ENCODE measurements around the gene C9orf50. TPM values are rescaled to one million over a fixed set of nuclear protein-coding genes. Genes with fewer than 3 reads are reported as not detected.

The C9orf50 gene
- total RNA-seq, 4 donors from 2014 or later, result not detected

GRCh38 chr9:129661029-129661428 is 40.1 kb upstream of the C9orf50 start:
- 59 to 73% methylated on average over 2 of the region's 2 CpGs for WGBS, 2 donors
- no peak overlapping the region for H3K4me3 ChIP-seq
- no peaks in the 10 kb centered on the region for H3K36me3 ChIP-seq
- no peaks in the 10 kb centered on the region for H3K9me3 ChIP-seq
- no peak overlapping the region for H3K27ac ChIP-seq
- intact Hi-C loops (cut with DNase I), result no loop called here
- H3K4me1 ChIP-seq, result peaks cover 0 to 22% (median 2%) of the 10 kb centered on the region in 3 donors
- TF ChIP-seq POLR2A (IDR thresholded peaks at IDR 0.05) (no peak), CTCF (IDR thresholded peaks at IDR 0.05) (no peak)
- peaks cover 0 to 22% (median 0%) of the 10 kb centered on the region in 4 donors for H3K27me3 ChIP-seq
- no peak for DNase-seq

GRCh38 chr9:129656795-129657390 is 36.0 kb upstream of the C9orf50 start:
- intact Hi-C loops (cut with DNase I), result no loop called here
- WGBS, 2 donors, result 38 to 66% methylated on average over 4 to 10 of the region's 12 CpGs
- Histone ChIP-seq H3K27me3 (no peaks in the 10 kb centered on the region), H3K4me1 (peaks cover 0 to 23% (median 0%) of the 10 kb centered on the region in 3 donors), H3K9me3 (no peaks in the 10 kb centered on the region), H3K4me3 (no peak overlapping the region), H3K36me3 (no peaks in the 10 kb centered on the region), H3K27ac (no peak overlapping the region)
- no peak for DNase-seq
- TF ChIP-seq POLR2A (IDR thresholded peaks at IDR 0.05) (no peak), CTCF (IDR thresholded peaks at IDR 0.05) (no peak)

- 70 to 78% methylated on average over 5 to 7 of the region's 7 CpGs for WGBS, 2 donors
- Histone ChIP-seq H3K27ac (no peak overlapping the region), H3K36me3 (no peaks in the 10 kb centered on the region), H3K4me3 (no peak overlapping the region), H3K27me3 (no peaks in the 10 kb centered on the region), H3K9me3 (no peaks in the 10 kb centered on the region), H3K4me1 (peaks cover 0 to 28% (median 0%) of the 10 kb centered on the region in 3 donors)
- intact Hi-C loops (cut with DNase I), result no loop called here
- TF ChIP-seq CTCF (IDR thresholded peaks at IDR 0.05) (no peak), POLR2A (IDR thresholded peaks at IDR 0.05) (no peak)
- no peak for DNase-seq
Observed at GRCh38 chr9:129655696-129656095, 34.8 kb upstream of the C9orf50 start.

DNA sequence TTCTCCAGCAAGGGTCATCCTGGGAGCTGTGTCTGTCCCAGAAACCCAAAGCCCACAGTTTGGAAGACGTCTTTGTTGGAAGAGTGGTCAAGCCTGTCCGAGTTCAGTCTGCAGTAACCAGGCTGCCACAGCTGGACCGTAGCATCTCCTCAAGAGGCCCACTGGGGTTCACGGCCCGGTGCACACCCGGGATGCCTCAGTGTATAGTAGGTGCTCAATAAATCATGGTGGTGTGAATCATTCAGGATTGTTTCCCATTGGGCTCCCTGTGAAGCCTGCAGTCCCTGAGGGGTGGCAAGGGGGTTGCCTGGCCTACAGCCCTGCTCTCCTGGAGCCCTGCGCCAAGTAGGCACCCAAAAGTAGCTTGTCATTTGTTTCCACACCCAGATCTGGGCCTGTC is 34.3 kb upstream of the C9orf50 start:
- Histone ChIP-seq H3K36me3 (no peaks in the 10 kb centered on the region), H3K4me1 (peaks cover 0 to 34% (median 0%) of the 10 kb centered on the region in 3 donors), H3K27me3 (no peaks in the 10 kb centered on the region), H3K9me3 (no peaks in the 10 kb centered on the region), H3K4me3 (no peak overlapping the region), H3K27ac (no peak overlapping the region)
- no peak for DNase-seq
- TF ChIP-seq CTCF (IDR thresholded peaks at IDR 0.05) (no peak), POLR2A (IDR thresholded peaks at IDR 0.05) (no peak)
- WGBS, 2 donors, result 87 to 90% methylated on average over 2 to 6 of the region's 7 CpGs
- intact Hi-C loops (cut with DNase I), result no loop called here

DNA sequence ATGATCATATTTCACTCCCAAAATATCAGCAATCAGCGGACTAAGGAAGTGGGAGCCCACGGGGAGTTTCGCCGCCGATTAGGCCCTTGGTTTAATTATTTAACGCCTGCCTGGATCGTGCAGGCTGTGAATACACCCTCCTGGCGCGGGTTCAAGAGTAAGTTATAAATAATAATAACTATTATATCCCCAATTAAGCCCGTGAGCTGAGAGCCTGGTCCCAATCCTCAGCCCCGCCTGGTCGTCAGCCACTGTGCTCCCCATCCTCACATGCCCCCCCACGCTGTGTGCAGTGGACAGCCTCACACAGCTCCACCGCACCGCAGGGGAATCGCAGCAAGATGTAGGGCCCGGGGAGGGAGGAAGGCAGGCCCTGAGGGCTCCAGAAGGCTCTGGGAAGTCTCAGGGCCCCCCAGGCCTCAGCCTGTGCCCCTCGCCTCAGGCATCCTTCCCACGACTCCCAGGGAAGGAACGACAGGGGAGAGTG is 33.7 kb upstream of the C9orf50 start:
- 54 to 60% methylated on average over 14 to 19 of the region's 20 CpGs for WGBS, 2 donors
- DNase-seq, result no peak

More for the DNA sequence above, 33.7 kb upstream of the C9orf50 start:
- Histone ChIP-seq H3K9me3 (no peaks in the 10 kb centered on the region), H3K4me1 (peaks cover 0 to 34% (median 0%) of the 10 kb centered on the region in 3 donors), H3K4me3 (peak overlapping the region in 1 of 4 donors; percentile 5), H3K36me3 (no peaks in the 10 kb centered on the region), H3K27ac (peak overlapping the region in 3 of 4 donors; percentile 22 to 54 (median 27)), H3K27me3 (no peaks in the 10 kb centered on the region)
- intact Hi-C loops (cut with DNase I), result no loop called here
- no peak for TF ChIP-seq POLR2A (IDR thresholded peaks at IDR 0.05)
- TF ChIP-seq CTCF (IDR thresholded peaks at IDR 0.05), result no peak
